Nephron progenitor cell (in vitro differentiated cells): Measurements from ENCODE around the gene RPL13A.
A peak's percentile ranks its signal among the peaks of the same experiment; 100 is the strongest.
"Not testable (repeated sequence)": the region's sequence is repeated elsewhere in the genome, so short reads cannot be mapped to it uniquely, and the experiment has no call there.

ENCODE experiments used
- DNase-seq: peaks from one replicate; pipeline ENCODE4 v3.0.0; 2021
- H3K27ac Mint-ChIP-seq: 2 replicates; pipeline ENCODE4 v1.8.0; 2021; ENCODE audit warnings: mild to moderate bottlenecking, moderate library complexity, mixed read lengths
- H3K27me3 Mint-ChIP-seq: 2 replicates; pipeline ENCODE4 v1.8.0; 2021; ENCODE audit warnings: mild to moderate bottlenecking, low read depth, mixed read lengths; ENCODE audit not compliant: poor library complexity
- H3K36me3 Mint-ChIP-seq: 2 replicates; pipeline ENCODE4 v1.8.0; 2021; ENCODE audit warnings: low read depth, mixed read lengths
- H3K4me1 Mint-ChIP-seq: 2 replicates; pipeline ENCODE4 v1.8.0; 2021; ENCODE audit warnings: mixed read lengths
- H3K4me3 Mint-ChIP-seq: 2 replicates; pipeline ENCODE4 v1.8.0; 2021; ENCODE audit warnings: mild to moderate bottlenecking, moderate library complexity, mixed read lengths
- H3K9me3 Mint-ChIP-seq: 2 replicates; pipeline ENCODE4 v1.8.0; 2021; ENCODE audit warnings: mild to moderate bottlenecking, moderate library complexity, mixed read lengths
- CTCF ChIP-seq: fragments of 200-600 bp; sonication (generic); IDR thresholded peaks from 2 replicates; pipeline ENCODE4 v1.5.0; 2021; ENCODE audit warnings: antibody characterized with exemption

Gene RPL13A

DNA sequence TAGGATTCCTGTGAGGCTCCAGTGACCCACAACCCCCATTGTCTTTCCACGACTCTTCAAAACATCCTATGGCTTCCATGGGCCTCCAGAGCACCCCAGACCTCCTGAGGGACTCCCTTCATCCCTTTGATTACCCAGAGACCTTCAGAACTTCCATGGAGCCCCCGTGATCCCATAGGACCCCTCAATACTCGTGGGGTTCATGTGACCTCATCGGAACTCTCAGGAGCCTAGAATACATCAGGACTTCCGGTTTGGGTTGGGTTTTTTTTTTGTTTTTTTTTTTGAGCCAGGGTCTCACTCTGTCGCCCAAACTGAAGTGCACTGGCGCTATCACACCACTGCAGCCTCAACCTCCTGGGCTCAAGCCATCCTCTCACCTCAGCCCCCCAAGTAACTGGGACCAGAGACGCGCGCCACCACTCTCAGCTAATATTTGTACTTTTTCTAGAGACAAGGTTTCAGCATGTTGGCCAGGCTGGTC is 33.6 kb upstream of the RPL13A start:
- peak overlapping the region; percentile 99 for H3K27ac Mint-ChIP-seq
- peaks cover 7% of the 10 kb centered on the region for H3K27me3 Mint-ChIP-seq
- TF ChIP-seq CTCF = no peak
- DNase-seq = no peak
- peaks cover 38% of the 10 kb centered on the region for H3K36me3 Mint-ChIP-seq
- H3K9me3 Mint-ChIP-seq = no peaks in the 10 kb centered on the region
- peaks cover 46% of the 10 kb centered on the region for H3K4me1 Mint-ChIP-seq
- H3K4me3 Mint-ChIP-seq = peak overlapping the region; percentile 93

GRCh38 chr19:49455773-49456172 is 31.6 kb upstream of the RPL13A start:
- no peaks in the 10 kb centered on the region for H3K9me3 Mint-ChIP-seq
- peak overlapping the region; percentile 8 for H3K4me3 Mint-ChIP-seq
- H3K36me3 Mint-ChIP-seq = peaks cover 27% of the 10 kb centered on the region
- no peak for TF ChIP-seq CTCF
- DNase-seq = no peak
- H3K27ac Mint-ChIP-seq = peak overlapping the region; percentile 62
- peaks cover 28% of the 10 kb centered on the region for H3K4me1 Mint-ChIP-seq
- peaks cover 7% of the 10 kb centered on the region for H3K27me3 Mint-ChIP-seq

DNA sequence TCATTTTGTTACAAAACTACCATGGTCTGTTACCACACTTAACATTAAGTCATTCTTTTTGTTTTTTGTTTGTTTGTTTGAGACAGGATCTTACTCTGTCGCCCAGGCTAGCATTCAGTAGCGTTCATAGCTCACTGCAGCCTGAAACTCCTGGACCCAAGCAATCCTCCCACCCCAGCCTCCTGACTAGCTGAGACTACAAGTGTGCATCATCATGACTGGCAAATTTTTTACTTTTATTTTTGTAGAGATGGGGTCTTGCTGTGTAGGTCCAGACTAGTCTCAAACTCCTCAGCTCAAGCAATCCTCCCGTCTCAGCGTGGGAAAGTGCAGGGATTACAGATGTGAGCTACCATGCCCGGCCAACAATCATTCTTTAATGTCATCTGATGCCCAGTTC is 31.1 kb upstream of the RPL13A start:
- H3K27me3 Mint-ChIP-seq = peaks cover 7% of the 10 kb centered on the region
- H3K9me3 Mint-ChIP-seq = no peaks in the 10 kb centered on the region
- peak overlapping the region; percentile 8 for H3K4me3 Mint-ChIP-seq
- peak overlapping the region; percentile 62 for H3K27ac Mint-ChIP-seq
- peaks cover 26% of the 10 kb centered on the region for H3K36me3 Mint-ChIP-seq
- no peak for TF ChIP-seq CTCF
- DNase-seq = no peak
- H3K4me1 Mint-ChIP-seq = peaks cover 23% of the 10 kb centered on the region

DNA sequence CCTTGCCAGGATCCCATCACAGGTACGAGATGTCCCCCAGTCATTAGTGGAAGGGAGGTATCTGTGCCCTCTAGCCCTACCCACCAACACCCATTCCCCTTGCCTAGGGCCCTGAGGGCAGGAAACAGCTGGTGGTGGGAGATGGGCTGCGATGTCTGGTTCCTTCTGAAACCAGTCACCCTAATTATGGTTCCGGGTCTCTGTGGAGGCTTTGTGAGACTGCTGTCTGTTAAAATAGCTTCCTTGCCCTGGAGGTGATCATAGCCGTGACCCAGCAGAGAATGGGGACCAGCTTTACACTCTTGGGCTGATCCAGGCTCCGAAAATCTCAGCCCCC is 28.9 kb upstream of the RPL13A start:
- no peak overlapping the region for H3K27ac Mint-ChIP-seq
- no peak overlapping the region for H3K4me3 Mint-ChIP-seq
- H3K9me3 Mint-ChIP-seq = no peaks in the 10 kb centered on the region
- H3K4me1 Mint-ChIP-seq = peaks cover 15% of the 10 kb centered on the region
- DNase-seq = no peak
- TF ChIP-seq CTCF = no peak
- H3K36me3 Mint-ChIP-seq = peaks cover 27% of the 10 kb centered on the region
- peaks cover 3% of the 10 kb centered on the region for H3K27me3 Mint-ChIP-seq

- Mint-ChIP-seq H3K36me3 (peaks cover 27% of the 10 kb centered on the region), H3K27me3 (no peaks in the 10 kb centered on the region), H3K4me3 (no peak overlapping the region), H3K27ac (no peak overlapping the region), H3K4me1 (peaks cover 6% of the 10 kb centered on the region), H3K9me3 (no peaks in the 10 kb centered on the region)
- no peak for DNase-seq
- no peak for TF ChIP-seq CTCF
Observed at GRCh38 chr19:49459388-49459787, 28.0 kb upstream of the RPL13A start.

DNA sequence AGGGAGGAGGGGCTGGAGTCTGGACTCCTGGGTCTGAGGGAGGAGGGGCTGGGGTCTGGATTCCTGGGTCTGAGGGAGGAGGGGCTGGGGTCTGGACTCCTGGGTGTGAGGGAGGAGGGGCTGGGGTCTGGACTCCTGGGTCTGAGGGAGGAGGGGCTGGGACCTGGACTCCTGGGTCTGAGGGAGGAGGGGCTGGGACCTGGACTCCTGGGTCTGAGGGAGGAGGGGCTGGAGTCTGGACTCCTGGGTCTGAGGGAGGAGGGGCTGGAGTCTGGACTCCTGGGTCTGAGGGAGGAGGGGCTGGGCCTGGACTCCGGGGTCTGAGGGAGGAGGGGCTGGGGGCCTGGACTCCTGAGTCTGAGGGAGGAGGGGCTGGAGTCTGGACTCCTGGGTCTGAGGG is 26.3 kb upstream of the RPL13A start:
- H3K36me3 Mint-ChIP-seq = peaks cover 23% of the 10 kb centered on the region
- not testable (repeated sequence) for H3K27ac Mint-ChIP-seq, DNase-seq, H3K9me3 Mint-ChIP-seq, H3K4me1 Mint-ChIP-seq, H3K4me3 Mint-ChIP-seq, H3K27me3 Mint-ChIP-seq
